T-helper 17 cell (primary cell): ENCODE measurements around the gene BEND4. TPM values are rescaled to one million over a fixed set of nuclear protein-coding genes. Genes with fewer than 3 reads are reported as not detected.
A peak's percentile ranks its signal among the peaks of the same experiment; 100 is the strongest.
"Not testable (repeated sequence)": the region's sequence is repeated elsewhere in the genome, so short reads cannot be mapped to it uniquely, and the experiment has no call there.

Source experiments
- ATAC-seq: fragments of 150-1000 bp; cut with Tn5 transposase; 2 replicates; pipeline ENCODE4 v1.10.0; 2021; ENCODE audit warnings: mild to moderate bottlenecking, moderate library complexity
- DNase-seq, 3 donors: peaks; one replicate each; pipeline versions ENCODE4 v3.0.0 to v3.0.0-alpha.2; 2020 to 2021
- H3K9me3 ChIP-seq: one replicate; pipeline ENCODE4 v1.7.0; 2013; ENCODE audit warnings: low read length, mild to moderate bottlenecking; ENCODE audit not compliant: control insufficient read depth, poor library complexity, severe bottlenecking
- H3K27ac Mint-ChIP-seq: one replicate; pipeline ENCODE4 v1.8.0; 2022; ENCODE audit warnings: mild to moderate bottlenecking, moderate library complexity, mixed read lengths
- H3K27me3 Mint-ChIP-seq: one replicate; pipeline ENCODE4 v1.8.0; 2022; ENCODE audit warnings: mixed read lengths
- H3K36me3 Mint-ChIP-seq: one replicate; pipeline ENCODE4 v1.8.0; 2022; ENCODE audit warnings: low read depth, mixed read lengths
- H3K4me1 Mint-ChIP-seq: one replicate; pipeline ENCODE4 v1.8.0; 2022; ENCODE audit warnings: mild to moderate bottlenecking, mixed read lengths
- H3K4me3 Mint-ChIP-seq: one replicate; pipeline ENCODE4 v1.8.0; 2022; ENCODE audit warnings: mild to moderate bottlenecking, moderate library complexity, mixed read lengths
- total RNA-seq, 4 donors: library from RNA in 2 of 4; stranded (reverse) in 2 of 4; gene quantifications; one replicate each; pipeline ENCODE4 v1.2.3 and lab custom pipeline; 2022 to 2026

The BEND4 gene
- under 1 TPM; 0.42 to 0.47 TPM for total RNA-seq
- total RNA-seq (lab: John Stamatoyannopoulos, UW) = 0.23 to 0.46 reads per million in 2 donors

GRCh38 chr4:42152507-42153504 lies at the start of gene BEND4:
TSS of gene BEND4 (minus strand) at chr4:42152655. CDS start at chr4:42152143, 512 bp downstream.
- Mint-ChIP-seq H3K4me1 (peaks cover 9% of the 10 kb centered on the region), H3K36me3 (peaks cover 8% of the 10 kb centered on the region), H3K27ac (no peak within 1 kb of the TSS), H3K4me3 (peak within 1 kb of the TSS; percentile 85), H3K27me3 (peaks cover 57% of the 10 kb centered on the region)
- H3K9me3 ChIP-seq = no peaks in the 10 kb centered on the region
- no peak for DNase-seq
- ATAC-seq = peak; percentile 15

GRCh38 chr4:42197341-42197740 lies 44.9 kb upstream of the BEND4 start:
- H3K9me3 ChIP-seq = no peaks in the 10 kb centered on the region
- ATAC-seq (no peak), DNase-seq (no peak)
- H3K36me3 Mint-ChIP-seq = peaks cover 2% of the 10 kb centered on the region
- peaks cover 15% of the 10 kb centered on the region for H3K27me3 Mint-ChIP-seq
- no peak overlapping the region for H3K27ac Mint-ChIP-seq
- no peak overlapping the region for H3K4me3 Mint-ChIP-seq
- H3K4me1 Mint-ChIP-seq = no peaks in the 10 kb centered on the region

- no peak for ATAC-seq
- Mint-ChIP-seq H3K4me1 (peaks cover 2% of the 10 kb centered on the region), H3K27me3 (peaks cover 30% of the 10 kb centered on the region), H3K36me3 (peaks cover 4% of the 10 kb centered on the region), H3K4me3 (no peak overlapping the region), H3K27ac (no peak overlapping the region)
- DNase-seq = no peak
- H3K9me3 ChIP-seq = no peaks in the 10 kb centered on the region
Measured at GRCh38 chr4:42172921-42173320, 20.5 kb upstream of the BEND4 start.

GRCh38 chr4:42172128-42172790 lies 19.8 kb upstream of the BEND4 start:
- Mint-ChIP-seq H3K27me3 (peaks cover 30% of the 10 kb centered on the region), H3K4me1 (peaks cover 2% of the 10 kb centered on the region), H3K36me3 (peaks cover 4% of the 10 kb centered on the region), H3K27ac (no peak overlapping the region), H3K4me3 (no peak overlapping the region)
- ATAC-seq = no peak
- no peaks in the 10 kb centered on the region for H3K9me3 ChIP-seq
- no peak for DNase-seq

- H3K36me3 Mint-ChIP-seq = peaks cover 4% of the 10 kb centered on the region
- H3K9me3 ChIP-seq = no peaks in the 10 kb centered on the region
- H3K4me3 Mint-ChIP-seq = no peak overlapping the region
- H3K4me1 Mint-ChIP-seq = peaks cover 2% of the 10 kb centered on the region
- DNase-seq (no peak), ATAC-seq (no peak)
- H3K27ac Mint-ChIP-seq = no peak overlapping the region
- peaks cover 14% of the 10 kb centered on the region for H3K27me3 Mint-ChIP-seq
Measured at GRCh38 chr4:42167709-42168108, 15.3 kb upstream of the BEND4 start.

- not testable (repeated sequence) for H3K4me1 Mint-ChIP-seq, ATAC-seq, H3K36me3 Mint-ChIP-seq, H3K4me3 Mint-ChIP-seq, H3K27me3 Mint-ChIP-seq, H3K9me3 ChIP-seq, DNase-seq, H3K27ac Mint-ChIP-seq
Measured at GRCh38 chr4:42166186-42166585, 13.7 kb upstream of the BEND4 start.

GRCh38 chr4:42159271-42160001 lies 7.0 kb upstream of the BEND4 start:
- H3K4me1 Mint-ChIP-seq = no peaks in the 10 kb centered on the region
- no peaks in the 10 kb centered on the region for H3K9me3 ChIP-seq
- H3K27ac Mint-ChIP-seq = no peak overlapping the region
- H3K4me3 Mint-ChIP-seq = no peak overlapping the region
- DNase-seq = no peak
- H3K36me3 Mint-ChIP-seq = no peaks in the 10 kb centered on the region
- peaks cover 28% of the 10 kb centered on the region for H3K27me3 Mint-ChIP-seq
- ATAC-seq = no peak

GRCh38 chr4:42151568-42152506 lies 618 bp downstream of the BEND4 start:
- Mint-ChIP-seq H3K27me3 (peaks cover 52% of the 10 kb centered on the region), H3K4me3 (peak overlapping the region; percentile 85)
- peak; percentile 64 for ATAC-seq

GRCh38 chr4:42150653-42151567 lies 1.5 kb downstream of the BEND4 start:
- ATAC-seq (peak; percentile 43), DNase-seq (no peak)
- H3K36me3 Mint-ChIP-seq = peaks cover 8% of the 10 kb centered on the region
- H3K4me1 Mint-ChIP-seq = peaks cover 9% of the 10 kb centered on the region
- H3K27me3 Mint-ChIP-seq = peaks cover 54% of the 10 kb centered on the region
- H3K4me3 Mint-ChIP-seq = peak overlapping the region; percentile 85
- peak overlapping the region; percentile 41 for H3K27ac Mint-ChIP-seq
- no peaks in the 10 kb centered on the region for H3K9me3 ChIP-seq

More at GRCh38 chr4:42151568-42152506, 618 bp downstream of the BEND4 start:
- Mint-ChIP-seq H3K36me3 (peaks cover 8% of the 10 kb centered on the region), H3K4me1 (peaks cover 9% of the 10 kb centered on the region), H3K27ac (no peak overlapping the region)
- no peak for DNase-seq
- H3K9me3 ChIP-seq = no peaks in the 10 kb centered on the region

GRCh38 chr4:42149004-42149403 lies 3.5 kb downstream of the BEND4 start:
- ATAC-seq (no peak), DNase-seq (no peak)
- Mint-ChIP-seq H3K27me3 (peaks cover 62% of the 10 kb centered on the region), H3K27ac (no peak overlapping the region), H3K36me3 (peaks cover 8% of the 10 kb centered on the region), H3K4me3 (no peak overlapping the region), H3K4me1 (peaks cover 9% of the 10 kb centered on the region)
- H3K9me3 ChIP-seq = no peaks in the 10 kb centered on the region

GRCh38 chr4:42148425-42148824 lies 4.0 kb downstream of the BEND4 start:
- Mint-ChIP-seq H3K4me3 (no peak overlapping the region), H3K36me3 (peaks cover 6% of the 10 kb centered on the region), H3K4me1 (peaks cover 9% of the 10 kb centered on the region), H3K27ac (no peak overlapping the region), H3K27me3 (peaks cover 62% of the 10 kb centered on the region)
- no peaks in the 10 kb centered on the region for H3K9me3 ChIP-seq
- no peak for DNase-seq
- no peak for ATAC-seq
